GM23338 (cell line): ENCODE results near the gene HTR2B.

Experiments
- EZH2phosphoT487 ChIP-seq: fragments of 200-600 bp; sonication (generic); IDR thresholded peaks from one replicate; pipeline ENCODE4 v1.8.1; 2018; ENCODE audit warnings: antibody characterized with exemption; ENCODE audit not compliant: unreplicated experiment
- JUNB ChIP-seq: IDR thresholded peaks from one replicate; pipeline ENCODE4 v1.6.1; 2016; ENCODE audit warnings: antibody characterized with exemption; ENCODE audit not compliant: unreplicated experiment
- POLR2AphosphoS5 ChIP-seq: IDR thresholded peaks from 2 replicates; pipeline ENCODE4 v1.6.1; 2016; ENCODE audit warnings: antibody characterized with exemption, low read depth
- TF ChIP-seq, protein P1 (sequence below), 2 experiments: fragments of 200-600 bp in 1 of 2; sonication (generic) in 1 of 2; conservative IDR thresholded peaks; 2 replicates each; pipeline versions ENCODE4 v1.5.1 to v1.6.1; 2016 to 2017; ENCODE audit warnings: antibody characterized with exemption in 2 of 2, low read depth in 2 of 2, mild to moderate bottlenecking in 2 of 2, moderate library complexity in 1 of 2
- TF ChIP-seq, protein P2 (sequence below): IDR thresholded peaks from 2 replicates; pipeline ENCODE4 v1.6.1; 2016; ENCODE audit warnings: antibody characterized with exemption
- TF ChIP-seq, protein P3 (sequence below): IDR thresholded peaks from one replicate; pipeline ENCODE4 v1.6.1; 2018; ENCODE audit warnings: antibody characterized with exemption; ENCODE audit not compliant: unreplicated experiment

DNA sequence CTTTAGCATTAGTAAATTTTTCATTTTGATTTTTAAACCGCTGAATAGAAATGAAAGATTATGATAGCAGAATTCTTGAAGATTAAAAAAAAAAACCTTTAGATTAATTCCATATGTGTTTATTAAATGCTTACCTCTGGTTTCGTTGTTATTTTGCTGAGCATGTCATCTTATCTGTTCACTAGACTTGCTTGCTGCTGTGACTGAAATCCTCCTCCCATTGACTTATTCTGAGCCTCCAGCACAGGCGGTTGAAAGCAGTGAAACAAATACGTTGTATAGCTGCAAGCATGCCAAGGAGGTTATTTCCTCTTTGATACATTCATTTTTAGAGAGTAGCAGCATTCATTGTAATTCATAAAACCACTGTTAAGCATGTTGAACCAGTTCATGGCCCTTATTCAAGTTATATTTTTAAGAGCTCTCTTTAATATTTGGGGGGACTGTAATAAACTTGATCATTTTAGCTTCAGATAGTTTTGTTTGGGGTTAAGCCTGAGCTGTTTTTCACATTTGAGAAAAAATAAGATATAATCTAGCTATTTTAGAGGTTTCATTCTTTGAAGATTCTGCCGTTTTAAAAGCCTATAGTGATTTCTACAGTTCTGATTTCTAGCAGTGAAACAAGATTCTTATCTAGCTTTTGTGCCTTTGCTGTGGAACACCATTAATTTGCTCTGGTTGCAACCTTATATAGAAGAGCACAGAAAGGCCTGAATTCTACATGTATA is at the start of gene HTR2B:
- TF ChIP-seq POLR2AphosphoS5 (no peak), EZH2phosphoT487 (no peak), JUNB (no peak)
- TF ChIP-seq, protein P1, sequence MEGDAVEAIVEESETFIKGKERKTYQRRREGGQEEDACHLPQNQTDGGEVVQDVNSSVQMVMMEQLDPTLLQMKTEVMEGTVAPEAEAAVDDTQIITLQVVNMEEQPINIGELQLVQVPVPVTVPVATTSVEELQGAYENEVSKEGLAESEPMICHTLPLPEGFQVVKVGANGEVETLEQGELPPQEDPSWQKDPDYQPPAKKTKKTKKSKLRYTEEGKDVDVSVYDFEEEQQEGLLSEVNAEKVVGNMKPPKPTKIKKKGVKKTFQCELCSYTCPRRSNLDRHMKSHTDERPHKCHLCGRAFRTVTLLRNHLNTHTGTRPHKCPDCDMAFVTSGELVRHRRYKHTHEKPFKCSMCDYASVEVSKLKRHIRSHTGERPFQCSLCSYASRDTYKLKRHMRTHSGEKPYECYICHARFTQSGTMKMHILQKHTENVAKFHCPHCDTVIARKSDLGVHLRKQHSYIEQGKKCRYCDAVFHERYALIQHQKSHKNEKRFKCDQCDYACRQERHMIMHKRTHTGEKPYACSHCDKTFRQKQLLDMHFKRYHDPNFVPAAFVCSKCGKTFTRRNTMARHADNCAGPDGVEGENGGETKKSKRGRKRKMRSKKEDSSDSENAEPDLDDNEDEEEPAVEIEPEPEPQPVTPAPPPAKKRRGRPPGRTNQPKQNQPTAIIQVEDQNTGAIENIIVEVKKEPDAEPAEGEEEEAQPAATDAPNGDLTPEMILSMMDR (conservative IDR thresholded peaks at IDR 0.05; ENCODE audit: low read depth in 2 of 2), result no peak
- TF ChIP-seq, protein P2, sequence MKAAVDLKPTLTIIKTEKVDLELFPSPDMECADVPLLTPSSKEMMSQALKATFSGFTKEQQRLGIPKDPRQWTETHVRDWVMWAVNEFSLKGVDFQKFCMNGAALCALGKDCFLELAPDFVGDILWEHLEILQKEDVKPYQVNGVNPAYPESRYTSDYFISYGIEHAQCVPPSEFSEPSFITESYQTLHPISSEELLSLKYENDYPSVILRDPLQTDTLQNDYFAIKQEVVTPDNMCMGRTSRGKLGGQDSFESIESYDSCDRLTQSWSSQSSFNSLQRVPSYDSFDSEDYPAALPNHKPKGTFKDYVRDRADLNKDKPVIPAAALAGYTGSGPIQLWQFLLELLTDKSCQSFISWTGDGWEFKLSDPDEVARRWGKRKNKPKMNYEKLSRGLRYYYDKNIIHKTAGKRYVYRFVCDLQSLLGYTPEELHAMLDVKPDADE, result no peak
- TF ChIP-seq, protein P3, sequence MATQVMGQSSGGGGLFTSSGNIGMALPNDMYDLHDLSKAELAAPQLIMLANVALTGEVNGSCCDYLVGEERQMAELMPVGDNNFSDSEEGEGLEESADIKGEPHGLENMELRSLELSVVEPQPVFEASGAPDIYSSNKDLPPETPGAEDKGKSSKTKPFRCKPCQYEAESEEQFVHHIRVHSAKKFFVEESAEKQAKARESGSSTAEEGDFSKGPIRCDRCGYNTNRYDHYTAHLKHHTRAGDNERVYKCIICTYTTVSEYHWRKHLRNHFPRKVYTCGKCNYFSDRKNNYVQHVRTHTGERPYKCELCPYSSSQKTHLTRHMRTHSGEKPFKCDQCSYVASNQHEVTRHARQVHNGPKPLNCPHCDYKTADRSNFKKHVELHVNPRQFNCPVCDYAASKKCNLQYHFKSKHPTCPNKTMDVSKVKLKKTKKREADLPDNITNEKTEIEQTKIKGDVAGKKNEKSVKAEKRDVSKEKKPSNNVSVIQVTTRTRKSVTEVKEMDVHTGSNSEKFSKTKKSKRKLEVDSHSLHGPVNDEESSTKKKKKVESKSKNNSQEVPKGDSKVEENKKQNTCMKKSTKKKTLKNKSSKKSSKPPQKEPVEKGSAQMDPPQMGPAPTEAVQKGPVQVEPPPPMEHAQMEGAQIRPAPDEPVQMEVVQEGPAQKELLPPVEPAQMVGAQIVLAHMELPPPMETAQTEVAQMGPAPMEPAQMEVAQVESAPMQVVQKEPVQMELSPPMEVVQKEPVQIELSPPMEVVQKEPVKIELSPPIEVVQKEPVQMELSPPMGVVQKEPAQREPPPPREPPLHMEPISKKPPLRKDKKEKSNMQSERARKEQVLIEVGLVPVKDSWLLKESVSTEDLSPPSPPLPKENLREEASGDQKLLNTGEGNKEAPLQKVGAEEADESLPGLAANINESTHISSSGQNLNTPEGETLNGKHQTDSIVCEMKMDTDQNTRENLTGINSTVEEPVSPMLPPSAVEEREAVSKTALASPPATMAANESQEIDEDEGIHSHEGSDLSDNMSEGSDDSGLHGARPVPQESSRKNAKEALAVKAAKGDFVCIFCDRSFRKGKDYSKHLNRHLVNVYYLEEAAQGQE, result no peak
